ENCODE measurements around the gene PGBD5. TPM values are rescaled to one million over a fixed set of nuclear protein-coding genes. Genes with fewer than 3 reads are reported as not detected.

Gene PGBD5
- total RNA-seq, 1 donor from 2014 or later = 14.7 TPM

DNA sequence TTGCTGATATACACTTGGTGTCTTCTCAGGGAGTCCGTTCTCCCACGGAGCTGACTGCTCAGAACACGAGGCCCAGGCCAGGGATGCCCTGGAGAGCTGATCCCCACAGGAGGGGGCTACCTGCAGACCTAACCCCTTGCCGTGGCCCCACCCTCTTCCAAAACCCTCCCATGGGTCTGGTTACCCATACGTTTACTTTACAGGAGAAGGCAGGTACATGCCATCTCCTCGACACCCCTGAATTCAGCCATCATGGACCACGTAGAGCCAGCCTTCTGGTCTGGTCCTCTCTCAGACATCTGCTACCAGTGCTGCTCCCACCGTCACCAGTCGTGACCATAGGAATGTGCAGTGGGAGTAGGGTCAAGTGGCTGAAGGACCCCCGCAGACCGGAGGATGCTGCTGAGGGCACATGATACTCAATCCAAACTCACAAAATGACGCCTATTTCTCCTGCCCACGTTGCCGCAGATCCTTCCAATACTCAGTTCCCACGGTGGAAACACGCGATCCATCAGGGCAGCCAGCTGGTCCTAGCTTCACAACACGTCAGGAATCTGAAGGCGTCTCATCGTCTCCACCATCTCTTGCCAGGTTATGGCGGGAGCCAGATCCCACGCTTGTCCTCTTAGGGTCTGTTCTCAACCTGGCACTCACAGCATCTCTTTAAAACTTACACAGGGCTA, 26.7 kb downstream of the PGBD5 start:
- Mint-ChIP-seq H3K9me3 (ENCODE audit: unreplicated experiment) (no peaks in the 10 kb centered on the region), H3K36me3 (ENCODE audit: low read depth, unreplicated experiment) (peaks cover 13% of the 10 kb centered on the region), H3K4me3 (ENCODE audit: unreplicated experiment) (no peak overlapping the region), H3K27me3 (ENCODE audit: low read depth, unreplicated experiment) (no peaks in the 10 kb centered on the region), H3K4me1 (ENCODE audit: low read depth, unreplicated experiment) (peaks cover 29% of the 10 kb centered on the region), H3K27ac (ENCODE audit: unreplicated experiment) (no peak overlapping the region)
- H3K9ac ChIP-seq (ENCODE audit: low read length) = no peak overlapping the region
- no peak overlapping the region for H3K27ac ChIP-seq (ENCODE audit: low read depth, low read length)
- no peaks in the 10 kb centered on the region for H3K79me2 ChIP-seq (ENCODE audit: insufficient read depth, low read length)
- DNase-seq (ENCODE audit: low read depth) (no peak), FAIRE-seq (no peak)
- TF ChIP-seq, protein P1, sequence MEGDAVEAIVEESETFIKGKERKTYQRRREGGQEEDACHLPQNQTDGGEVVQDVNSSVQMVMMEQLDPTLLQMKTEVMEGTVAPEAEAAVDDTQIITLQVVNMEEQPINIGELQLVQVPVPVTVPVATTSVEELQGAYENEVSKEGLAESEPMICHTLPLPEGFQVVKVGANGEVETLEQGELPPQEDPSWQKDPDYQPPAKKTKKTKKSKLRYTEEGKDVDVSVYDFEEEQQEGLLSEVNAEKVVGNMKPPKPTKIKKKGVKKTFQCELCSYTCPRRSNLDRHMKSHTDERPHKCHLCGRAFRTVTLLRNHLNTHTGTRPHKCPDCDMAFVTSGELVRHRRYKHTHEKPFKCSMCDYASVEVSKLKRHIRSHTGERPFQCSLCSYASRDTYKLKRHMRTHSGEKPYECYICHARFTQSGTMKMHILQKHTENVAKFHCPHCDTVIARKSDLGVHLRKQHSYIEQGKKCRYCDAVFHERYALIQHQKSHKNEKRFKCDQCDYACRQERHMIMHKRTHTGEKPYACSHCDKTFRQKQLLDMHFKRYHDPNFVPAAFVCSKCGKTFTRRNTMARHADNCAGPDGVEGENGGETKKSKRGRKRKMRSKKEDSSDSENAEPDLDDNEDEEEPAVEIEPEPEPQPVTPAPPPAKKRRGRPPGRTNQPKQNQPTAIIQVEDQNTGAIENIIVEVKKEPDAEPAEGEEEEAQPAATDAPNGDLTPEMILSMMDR (IDR thresholded peaks at IDR 0.05; ENCODE audit: insufficient read depth, low read depth, low read length) = no peak
- no peak for TF ChIP-seq EZH2 (IDR thresholded peaks at IDR 0.05; ENCODE audit: insufficient read depth, low read length)
- no peaks in the 10 kb centered on the region for H3K9me3 ChIP-seq (ENCODE audit: insufficient read depth, low read depth, low read length)
- no peaks in the 10 kb centered on the region for H3K27me3 ChIP-seq (ENCODE audit: insufficient read depth, low read length)
- no peak overlapping the region for H2AFZ ChIP-seq (ENCODE audit: low read depth, low read length)
- no peak overlapping the region for H3K4me3 ChIP-seq (ENCODE audit: insufficient read depth, low read depth, low read length)
- no peaks in the 10 kb centered on the region for H3K4me1 ChIP-seq (ENCODE audit: insufficient read depth, low read length)
- no peaks in the 10 kb centered on the region for H4K20me1 ChIP-seq (ENCODE audit: insufficient read depth, low read length)
- no peaks in the 10 kb centered on the region for H3K36me3 ChIP-seq (ENCODE audit: insufficient read depth, low read length)
- H3K4me2 ChIP-seq (ENCODE audit: low read length) = no peak overlapping the region

DNA sequence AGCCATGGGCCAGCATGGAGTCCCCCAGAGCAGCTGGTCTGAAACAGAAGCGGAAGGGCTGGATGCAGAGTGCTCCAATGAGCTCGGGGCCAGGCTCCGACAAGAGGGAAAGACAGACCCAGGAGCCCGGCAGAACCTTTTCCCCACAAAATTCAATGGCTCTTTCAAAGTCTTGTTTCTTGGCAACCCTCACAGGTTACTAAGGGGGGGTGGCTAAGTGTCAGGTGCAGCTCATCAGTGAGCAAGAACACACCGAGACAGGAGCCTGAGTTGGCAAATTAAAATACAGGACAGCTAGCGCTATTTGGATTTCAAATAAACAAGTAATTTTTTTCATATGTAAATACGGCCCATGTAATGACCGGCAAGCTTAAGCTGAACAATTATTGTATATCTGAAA, 27.3 kb downstream of the PGBD5 start:
- Histone ChIP-seq H3K4me3 (ENCODE audit: insufficient read depth, low read depth, low read length) (no peak overlapping the region), H3K4me2 (ENCODE audit: low read length) (no peak overlapping the region), H3K9ac (ENCODE audit: low read length) (no peak overlapping the region), H4K20me1 (ENCODE audit: insufficient read depth, low read length) (no peaks in the 10 kb centered on the region), H3K9me3 (ENCODE audit: insufficient read depth, low read depth, low read length) (no peaks in the 10 kb centered on the region), H3K27me3 (ENCODE audit: insufficient read depth, low read length) (no peaks in the 10 kb centered on the region), H3K79me2 (ENCODE audit: insufficient read depth, low read length) (no peaks in the 10 kb centered on the region), H2AFZ (ENCODE audit: low read depth, low read length) (no peak overlapping the region), H3K27ac (ENCODE audit: low read depth, low read length) (no peak overlapping the region), H3K4me1 (ENCODE audit: insufficient read depth, low read length) (no peaks in the 10 kb centered on the region), H3K36me3 (ENCODE audit: insufficient read depth, low read length) (no peaks in the 10 kb centered on the region)
- H3K4me3 Mint-ChIP-seq (ENCODE audit: unreplicated experiment) = no peak overlapping the region
- peaks cover 11% of the 10 kb centered on the region for H3K36me3 Mint-ChIP-seq (ENCODE audit: low read depth, unreplicated experiment)
- no peak overlapping the region for H3K27ac Mint-ChIP-seq (ENCODE audit: unreplicated experiment)
- TF ChIP-seq EZH2 (IDR thresholded peaks at IDR 0.05; ENCODE audit: insufficient read depth, low read length) = no peak
- TF ChIP-seq, protein P1 (IDR thresholded peaks at IDR 0.05; ENCODE audit: insufficient read depth, low read depth, low read length) = no peak
- FAIRE-seq (no peak), DNase-seq (ENCODE audit: low read depth) (no peak)
- peaks cover 3% of the 10 kb centered on the region for H3K9me3 Mint-ChIP-seq (ENCODE audit: unreplicated experiment)
- H3K27me3 Mint-ChIP-seq (ENCODE audit: low read depth, unreplicated experiment) = no peaks in the 10 kb centered on the region
- H3K4me1 Mint-ChIP-seq (ENCODE audit: low read depth, unreplicated experiment) = peaks cover 29% of the 10 kb centered on the region

DNA sequence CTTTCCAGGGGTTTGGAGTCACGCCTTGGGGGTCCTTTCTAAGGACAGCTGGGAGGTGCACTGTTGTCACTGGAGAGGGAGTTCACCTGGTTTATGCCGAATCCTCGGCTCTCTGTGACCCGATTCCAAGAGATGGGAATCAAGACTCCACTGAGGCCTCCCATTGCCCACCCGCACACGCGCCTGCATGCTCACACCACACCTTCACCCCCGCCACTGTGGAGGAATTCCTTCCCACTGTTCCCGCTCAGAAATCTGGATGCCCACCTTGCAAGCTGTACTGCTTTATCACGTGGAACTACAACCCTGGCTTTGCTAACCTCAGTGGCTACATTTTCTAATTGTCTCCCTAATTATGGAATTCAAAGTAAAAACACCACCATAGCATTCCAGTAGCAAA, 29.2 kb downstream of the PGBD5 start:
- no peak overlapping the region for H3K4me2 ChIP-seq (ENCODE audit: low read length)
- H3K4me3 ChIP-seq (ENCODE audit: insufficient read depth, low read depth, low read length) = no peak overlapping the region
- Mint-ChIP-seq H3K36me3 (ENCODE audit: low read depth, unreplicated experiment) (peaks cover 4% of the 10 kb centered on the region), H3K4me3 (ENCODE audit: unreplicated experiment) (peak overlapping the region; percentile 23), H3K4me1 (ENCODE audit: low read depth, unreplicated experiment) (peaks cover 30% of the 10 kb centered on the region), H3K27me3 (ENCODE audit: low read depth, unreplicated experiment) (no peaks in the 10 kb centered on the region), H3K27ac (ENCODE audit: unreplicated experiment) (no peak overlapping the region), H3K9me3 (ENCODE audit: unreplicated experiment) (peaks cover 4% of the 10 kb centered on the region)
- no peak for TF ChIP-seq EZH2 (IDR thresholded peaks at IDR 0.05; ENCODE audit: insufficient read depth, low read length)
- TF ChIP-seq, protein P1 (IDR thresholded peaks at IDR 0.05; ENCODE audit: insufficient read depth, low read depth, low read length) = no peak
- H3K9ac ChIP-seq (ENCODE audit: low read length) = no peak overlapping the region
- H3K9me3 ChIP-seq (ENCODE audit: insufficient read depth, low read depth, low read length) = no peaks in the 10 kb centered on the region
- H3K27ac ChIP-seq (ENCODE audit: low read depth, low read length) = no peak overlapping the region
- DNase-seq (ENCODE audit: low read depth) = no peak
- H4K20me1 ChIP-seq (ENCODE audit: insufficient read depth, low read length) = no peaks in the 10 kb centered on the region
- no peak for FAIRE-seq
- no peaks in the 10 kb centered on the region for H3K79me2 ChIP-seq (ENCODE audit: insufficient read depth, low read length)
- H2AFZ ChIP-seq (ENCODE audit: low read depth, low read length) = no peak overlapping the region
- no peaks in the 10 kb centered on the region for H3K36me3 ChIP-seq (ENCODE audit: insufficient read depth, low read length)
- no peaks in the 10 kb centered on the region for H3K27me3 ChIP-seq (ENCODE audit: insufficient read depth, low read length)
- no peaks in the 10 kb centered on the region for H3K4me1 ChIP-seq (ENCODE audit: insufficient read depth, low read length)

All from astrocyte (in vitro differentiated cells and primary cell).